HG03175 (cell line): ENCODE results near the gene KBTBD4.

Experiments used
- ATAC-seq: cut with Tn5 transposase; IDR thresholded peaks from one replicate; pipeline ENCODE4 v1.9.1; 2021; ENCODE audit warnings: mild to moderate bottlenecking, moderate library complexity; ENCODE audit not compliant: unreplicated experiment

The KBTBD4 gene

DNA sequence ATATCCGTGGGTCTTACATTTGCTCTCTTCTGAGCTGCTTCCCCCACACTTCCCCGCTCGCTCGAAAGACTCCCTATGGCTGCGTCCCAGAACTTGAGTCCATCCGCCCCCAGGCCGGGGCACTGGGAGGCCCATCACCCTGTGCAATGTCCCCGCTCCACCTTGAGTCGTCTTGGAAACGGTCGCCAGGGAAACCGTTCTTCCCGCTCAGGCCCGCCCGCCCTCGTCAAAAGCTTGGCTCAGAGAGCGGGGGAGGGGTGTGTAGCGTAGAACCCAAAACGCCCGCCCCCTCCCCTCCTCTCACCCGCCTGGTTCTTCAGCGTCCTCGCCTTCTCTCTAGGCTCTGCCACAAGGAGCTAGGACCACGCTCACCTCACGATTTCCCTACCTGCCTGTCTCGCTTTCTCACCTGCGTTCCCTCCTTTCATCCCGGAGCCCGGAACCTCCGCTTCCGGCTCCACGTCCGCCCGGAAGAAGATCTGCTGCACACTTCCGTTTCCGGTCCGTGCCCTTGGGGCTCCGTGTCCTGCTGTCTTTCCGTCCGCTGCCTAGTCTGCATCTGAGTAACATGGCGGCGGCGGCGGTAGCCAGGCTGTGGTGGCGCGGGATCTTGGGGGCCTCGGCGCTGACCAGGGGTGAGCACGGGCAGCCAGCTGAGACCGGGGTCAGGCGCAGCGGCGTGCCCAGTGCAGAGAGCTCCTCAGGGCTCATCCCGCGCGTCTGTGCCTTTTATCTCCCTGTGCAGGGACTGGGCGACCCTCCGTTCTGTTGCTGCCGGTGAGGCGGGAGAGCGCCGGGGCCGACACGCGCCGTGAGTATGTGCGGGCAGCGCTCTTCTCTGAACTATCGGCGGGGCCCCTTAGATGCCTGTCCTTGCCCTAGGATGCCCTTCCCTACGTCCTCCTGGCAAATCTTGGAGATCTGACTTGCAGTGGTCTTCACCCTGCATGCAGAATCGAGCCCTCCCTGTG, at the start of gene KBTBD4, which contains the start of gene NDUFS3:
Gene KBTBD4, minus strand, starts transcription at position 447 of the 971 bp plus-strand sequence. Its CDS starts 19 bp downstream, at position 428.
Gene NDUFS3, plus strand, starts transcription at position 551 of the 971 bp plus-strand sequence. Its CDS starts 18 bp downstream, at position 569.
- peak; percentile 89 for ATAC-seq

DNA sequence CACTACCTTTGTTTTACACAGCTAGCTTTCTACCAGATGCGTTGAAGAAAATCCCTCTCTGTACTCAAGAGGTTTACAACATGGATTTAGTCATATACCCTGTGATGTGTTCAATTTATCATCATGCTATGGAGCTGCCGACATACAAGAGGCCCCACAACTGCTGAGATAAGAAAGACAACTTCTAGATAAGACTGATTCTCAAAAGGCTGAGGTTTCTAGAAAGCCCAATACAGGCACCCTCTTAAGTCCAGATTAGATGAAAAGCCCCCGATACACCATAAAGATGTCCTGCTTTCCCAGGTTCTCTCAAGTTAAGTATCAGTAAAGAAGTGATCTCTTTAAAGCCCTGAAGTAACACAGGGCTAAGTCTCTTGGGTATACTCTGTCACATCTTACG, 49.3 kb upstream of the KBTBD4 start:
- no peak for ATAC-seq

- ATAC-seq: no peak
Measured at GRCh38 chr11:47626234-47626633, 47.5 kb upstream of the KBTBD4 start.

DNA sequence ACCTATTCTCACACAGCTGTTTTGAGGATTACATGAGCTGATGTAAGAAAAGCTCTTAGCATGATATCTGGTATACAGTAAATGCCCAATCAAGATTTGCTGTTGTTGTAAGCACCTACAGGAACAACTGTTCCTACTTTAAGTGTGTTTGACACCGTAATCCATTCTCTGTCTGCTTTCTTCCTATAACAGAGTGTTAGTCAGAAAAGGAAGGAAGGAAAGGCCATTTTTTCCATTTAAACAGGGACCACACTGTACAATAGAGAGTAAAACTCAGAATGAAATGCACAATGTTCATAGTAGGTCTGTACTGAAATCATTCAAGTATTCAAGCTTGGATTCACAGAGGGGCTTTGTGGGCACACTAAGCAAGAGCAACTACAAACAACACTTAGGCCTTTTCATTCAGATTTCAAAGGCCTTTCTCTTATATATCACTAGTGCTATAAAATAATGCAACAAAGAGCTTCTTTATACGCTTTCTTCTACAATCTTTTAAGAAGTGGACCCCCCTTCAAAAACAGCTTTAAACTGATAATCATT, 42.1 kb upstream of the KBTBD4 start:
- ATAC-seq: no peak

DNA sequence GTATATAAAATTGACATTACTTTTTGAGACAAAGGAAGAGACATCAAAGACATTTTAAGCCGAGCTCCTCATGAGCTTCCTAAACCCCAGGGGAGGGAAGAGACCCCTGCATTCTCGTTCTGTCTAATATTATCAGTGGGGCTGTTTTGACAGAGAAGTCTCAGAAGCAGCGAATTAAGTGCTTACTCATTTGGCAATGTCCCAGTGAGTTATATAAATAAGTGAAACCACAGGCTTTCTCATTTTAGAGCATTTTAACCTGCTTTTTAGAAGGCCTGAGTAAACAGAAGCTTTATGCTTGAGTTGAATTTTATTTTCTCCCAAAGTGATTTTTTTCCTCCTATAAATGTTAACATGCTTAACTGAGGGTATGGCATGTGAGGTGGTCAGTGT, 38.6 kb upstream of the KBTBD4 start:
- ATAC-seq: no peak

GRCh38 chr11:47616726-47617416, 38.1 kb upstream of the KBTBD4 start:
- no peak for ATAC-seq

- ATAC-seq: no peak
Measured at GRCh38 chr11:47615249-47615648, 36.5 kb upstream of the KBTBD4 start.

DNA sequence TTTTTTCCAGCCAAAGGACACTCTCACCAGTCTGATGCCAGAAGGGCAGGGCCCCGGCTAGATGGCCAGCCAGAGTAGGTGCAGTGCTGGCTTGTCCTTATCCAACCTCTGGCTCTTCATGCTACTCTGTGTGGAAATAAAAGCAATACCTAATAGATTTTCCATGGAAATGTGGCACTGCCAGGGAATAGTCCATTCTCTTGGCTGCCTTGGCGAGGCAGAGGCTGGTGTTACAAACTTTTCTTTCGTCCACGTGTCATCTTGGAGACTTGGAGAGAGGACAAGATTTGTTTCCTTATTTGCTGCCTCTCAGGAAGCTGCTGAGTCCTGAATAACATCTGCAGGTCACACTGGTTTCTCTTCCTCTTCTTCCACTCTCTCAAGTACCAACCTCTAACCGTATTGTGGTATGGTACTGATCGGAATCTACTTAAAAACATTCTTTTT, 32.6 kb upstream of the KBTBD4 start:
- ATAC-seq: peak; percentile 74

- no peak for ATAC-seq
Measured at GRCh38 chr11:47609675-47610074, 30.9 kb upstream of the KBTBD4 start.

DNA sequence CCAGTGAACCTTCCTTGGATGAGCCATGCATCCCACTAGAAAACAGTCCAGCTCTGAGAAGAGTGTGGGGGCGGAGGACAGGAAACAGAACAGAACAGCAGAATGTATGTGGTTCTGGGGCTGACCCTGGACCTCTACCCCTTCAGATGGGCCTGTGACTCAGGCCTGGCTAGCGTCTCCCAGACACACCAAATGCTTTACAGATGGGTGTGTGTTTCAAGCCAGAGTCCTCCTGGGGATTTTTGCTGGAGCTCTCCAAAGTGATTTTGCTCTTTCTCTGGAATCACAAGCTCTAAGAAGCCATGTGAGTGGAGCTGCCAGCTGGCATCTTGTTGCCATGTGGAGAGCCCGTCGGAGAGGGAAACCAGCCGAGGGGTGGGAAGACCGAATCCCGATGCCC, 28.6 kb upstream of the KBTBD4 start:
- no peak for ATAC-seq

DNA sequence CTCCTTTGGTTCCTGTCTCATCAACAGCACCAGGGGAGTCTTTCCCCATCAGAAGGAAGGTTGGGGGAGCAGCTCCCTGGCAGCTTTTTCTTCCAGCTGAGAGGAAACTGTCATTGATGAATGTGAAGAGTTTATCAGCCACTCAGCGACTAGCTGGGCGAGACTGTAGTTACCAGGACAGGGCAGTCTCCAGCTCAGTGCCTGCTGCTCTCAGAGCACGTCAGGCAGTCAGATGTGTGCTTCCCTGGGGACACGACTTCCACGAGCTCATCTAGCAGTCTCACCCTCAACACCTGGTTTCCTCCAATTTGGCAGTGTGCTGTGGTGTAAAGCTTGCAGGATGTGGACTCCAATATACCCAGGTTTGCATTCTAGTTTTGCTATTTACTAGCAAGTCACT, 28.0 kb upstream of the KBTBD4 start:
- ATAC-seq: no peak

GRCh38 chr11:47605921-47606320, 27.2 kb upstream of the KBTBD4 start:
- no peak for ATAC-seq

GRCh38 chr11:47603295-47603694, 24.5 kb upstream of the KBTBD4 start:
- no peak for ATAC-seq

DNA sequence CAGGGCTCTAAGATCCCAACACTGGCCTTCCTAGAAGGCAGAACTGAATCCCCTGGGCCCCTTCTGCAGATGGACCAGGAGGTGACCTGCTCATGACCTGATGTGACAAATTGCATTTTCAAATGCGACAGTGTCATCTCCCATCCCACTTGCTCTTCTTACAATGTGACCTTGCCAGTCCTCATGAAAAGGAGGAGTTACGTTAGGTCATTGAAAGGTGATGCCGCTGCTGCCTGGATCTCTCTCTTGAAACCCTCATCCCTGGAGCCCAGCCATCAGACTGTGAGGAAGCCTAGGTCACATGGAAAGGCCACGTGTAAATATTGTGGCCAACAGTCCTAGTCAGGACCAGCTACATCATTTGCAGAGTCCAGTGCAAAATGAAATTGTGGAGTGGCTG, 21.1 kb upstream of the KBTBD4 start:
- no peak for ATAC-seq

DNA sequence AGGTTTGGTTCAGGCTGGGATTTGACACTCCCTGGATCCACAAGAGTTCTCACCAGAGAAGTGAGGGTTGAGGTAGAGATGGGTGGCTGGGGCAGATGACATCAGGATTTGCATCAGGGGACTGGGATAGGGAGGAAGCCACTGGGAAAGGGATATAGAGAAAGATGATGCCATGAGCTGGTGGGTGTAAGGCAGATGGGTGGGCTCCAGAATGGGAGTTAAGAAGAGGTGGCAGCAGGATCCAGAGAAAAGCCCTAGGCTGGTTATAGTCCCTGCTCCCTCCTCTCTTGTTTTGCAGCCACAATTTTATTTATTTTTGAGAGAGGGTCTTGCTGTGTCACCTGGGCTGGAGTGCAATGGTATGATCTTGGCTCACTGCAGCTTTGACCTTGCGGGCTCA, 17.2 kb upstream of the KBTBD4 start:
- ATAC-seq: no peak

GRCh38 chr11:47595029-47595428, 16.3 kb upstream of the KBTBD4 start:
- ATAC-seq: no peak

GRCh38 chr11:47593934-47594855, 15.4 kb upstream of the KBTBD4 start, which contains the start of gene C1QTNF4:
TSS of gene C1QTNF4 (minus strand) at chr11:47594411. CDS start at chr11:47590810, 3,601 bp downstream.
- no peak for ATAC-seq

GRCh38 chr11:47593492-47593933, 14.7 kb upstream of the KBTBD4 start:
- no peak for ATAC-seq

DNA sequence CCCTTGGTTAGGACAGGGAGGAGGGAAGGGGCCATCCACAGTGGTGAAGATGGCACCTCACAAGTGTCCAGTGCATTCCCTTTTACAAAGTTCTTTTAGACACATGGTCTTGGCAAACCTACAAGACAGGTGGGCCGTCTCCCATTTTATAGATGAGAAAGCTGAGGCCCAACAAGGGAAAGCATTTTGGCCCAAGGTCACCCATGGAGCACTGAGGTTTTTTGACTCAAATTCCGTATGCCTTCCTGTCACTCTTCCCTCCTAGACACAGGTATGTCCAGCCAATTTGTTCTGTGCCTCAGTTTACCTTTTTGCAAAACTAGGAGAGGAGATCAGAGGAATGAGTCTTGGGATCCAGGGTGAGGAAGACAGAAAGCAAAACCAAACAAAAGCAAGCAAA, 14.2 kb upstream of the KBTBD4 start:
- ATAC-seq: no peak

GRCh38 chr11:47592251-47592650, 13.5 kb upstream of the KBTBD4 start:
- ATAC-seq: no peak
